H1 (cell line): Measurements from ENCODE around the gene CEP170.
"Not testable (repeated sequence)": the region's sequence is repeated elsewhere in the genome, so short reads cannot be mapped to it uniquely, and the experiment has no call there.

ENCODE experiments used
- CHD1 ChIP-seq: IDR thresholded peaks from 2 replicates; pipeline ENCODE4 v1.6.1; 2012; ENCODE audit warnings: low read depth, low read length, improper control_type of control experiment
- CTCF ChIP-seq, 3 experiments: IDR thresholded peaks; 1 replicate in 2 of 3; 2 replicates in 1 of 3; pipeline versions ENCODE4 v1.5.1 to v1.6.1; 2011; ENCODE audit warnings: low read length in 3 of 3, mild to moderate bottlenecking in 3 of 3, inconsistent platforms in 2 of 3, low read depth in 1 of 3, moderate library complexity in 1 of 3; ENCODE audit not compliant: insufficient read depth in 1 of 3; ENCODE audit errors: control extremely low read depth in 1 of 3
- EGR1 ChIP-seq: IDR thresholded peaks from 2 replicates; pipeline ENCODE4 v1.6.1; 2011; ENCODE audit warnings: low read depth, low read length, borderline replicate concordance
- EZH2 ChIP-seq: fragments of 200-600 bp; sonication (generic); IDR thresholded peaks from 2 replicates; pipeline ENCODE4 v1.7.1; 2012; ENCODE audit warnings: low read depth, mild to moderate bottlenecking, moderate library complexity, low read length, inconsistent platforms; ENCODE audit not compliant: severe bottlenecking
- HDAC2 ChIP-seq, 2 experiments: fragments of 300-600 bp in 1 of 2; sonication (generic) in 1 of 2; IDR thresholded peaks; 2 replicates each; pipeline ENCODE4 v1.6.1; 2011 to 2012; ENCODE audit warnings: low read depth in 2 of 2, low read length in 2 of 2, mild to moderate bottlenecking in 2 of 2, moderate library complexity in 2 of 2, borderline replicate concordance in 1 of 2, inconsistent platforms in 1 of 2
- POLR2A ChIP-seq, 2 experiments: IDR thresholded peaks; 1 replicate in 1 of 2; 2 replicates in 1 of 2; pipeline ENCODE4 v1.6.1; 2011; ENCODE audit warnings: low read depth in 2 of 2, low read length in 2 of 2, mild to moderate bottlenecking in 2 of 2; ENCODE audit errors: control extremely low read depth in 1 of 2
- YY1 ChIP-seq: IDR thresholded peaks from 2 replicates; pipeline ENCODE4 v1.6.1; 2011; ENCODE audit warnings: low read depth, mild to moderate bottlenecking, low read length

GRCh38 chr1:243087368-243087767 is 167.7 kb downstream of the CEP170 start:
- TF ChIP-seq EGR1; CHD1; HDAC2 (IDR thresholded peaks at IDR 0.05; ENCODE audit: borderline replicate concordance in 1 of 2, low read depth in 2 of 2, low read length in 2 of 2); EZH2; YY1; CTCF (IDR thresholded peaks at IDR 0.05; ENCODE audit: control extremely low read depth in 1 of 3, insufficient read depth in 1 of 3, low read depth in 1 of 3, low read length in 3 of 3); POLR2A (IDR thresholded peaks at IDR 0.05; ENCODE audit: control extremely low read depth in 1 of 2, low read depth in 2 of 2, low read length in 2 of 2): not testable (repeated sequence)
